HTERT RPE-1 (cell line): ENCODE data around the gene PGLYRP2.

Experiments used
- in situ Hi-C: fragments of 300-500 bp; cut with MboI; formaldehyde crosslinking; loops from 4 replicates; pipeline ENCODE4 v1.14.3; 2020; ENCODE audit warnings: low sequenced_read_pairs

Gene PGLYRP2

DNA sequence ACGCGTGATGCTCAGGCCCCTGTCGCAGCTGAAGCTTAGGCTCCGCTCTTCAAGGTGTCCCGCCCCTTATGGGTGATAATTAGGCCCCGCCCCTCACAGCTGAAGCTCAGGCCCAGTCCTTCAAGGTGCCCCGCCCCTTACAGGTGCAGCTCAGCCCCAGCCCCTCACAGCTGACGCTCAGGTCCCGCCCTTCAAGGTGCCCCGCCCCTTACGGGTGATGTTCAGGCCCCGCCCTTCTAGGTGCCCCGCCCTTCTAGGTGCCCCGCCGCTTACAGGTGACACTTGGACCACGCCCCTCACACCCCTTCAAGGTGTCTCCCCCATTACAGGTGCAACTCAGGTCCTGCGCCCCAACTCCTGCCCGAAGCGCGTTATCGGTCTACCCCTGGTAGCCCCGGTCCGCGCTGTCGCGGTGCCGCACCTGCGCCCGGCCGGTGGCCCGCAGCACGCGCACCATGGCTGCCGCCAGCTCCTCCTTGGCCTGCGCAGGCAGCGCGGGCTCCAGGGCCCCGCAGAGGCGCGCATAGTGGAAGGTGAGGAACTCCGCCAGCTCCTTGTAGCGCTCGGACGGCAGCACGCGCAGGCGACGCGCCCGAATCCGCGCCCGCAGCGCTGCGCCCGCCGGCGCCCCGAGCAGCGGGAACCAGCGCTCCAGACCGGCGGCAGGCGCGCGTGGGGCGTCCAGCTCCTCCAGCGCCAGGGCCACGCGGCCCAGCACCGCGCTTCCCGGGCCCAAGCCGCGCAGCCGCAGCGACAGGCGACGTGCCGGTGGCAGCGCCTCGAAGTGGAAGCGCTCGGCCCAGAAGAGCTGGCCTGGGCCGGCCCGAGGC lies 22.2 kb downstream of the PGLYRP2 start:
- in situ Hi-C loops: no loop called here

GRCh38 chr19:15456441-15456840 lies 22.9 kb downstream of the PGLYRP2 start:
- in situ Hi-C loops: no loop called here

- in situ Hi-C loops: no loop called here
Observed at GRCh38 chr19:15455996-15456395, 23.3 kb downstream of the PGLYRP2 start.

GRCh38 chr19:15453906-15454860 lies 25.1 kb downstream of the PGLYRP2 start:
- in situ Hi-C loops: no loop called here

GRCh38 chr19:15453091-15453578 lies 26.2 kb downstream of the PGLYRP2 start:
- in situ Hi-C loops: no loop called here

- in situ Hi-C loops: no loop called here
Observed at GRCh38 chr19:15452111-15453047, 26.9 kb downstream of the PGLYRP2 start.

- in situ Hi-C loops: no loop called here
Observed at GRCh38 chr19:15450528-15450890, 28.8 kb downstream of the PGLYRP2 start.

DNA sequence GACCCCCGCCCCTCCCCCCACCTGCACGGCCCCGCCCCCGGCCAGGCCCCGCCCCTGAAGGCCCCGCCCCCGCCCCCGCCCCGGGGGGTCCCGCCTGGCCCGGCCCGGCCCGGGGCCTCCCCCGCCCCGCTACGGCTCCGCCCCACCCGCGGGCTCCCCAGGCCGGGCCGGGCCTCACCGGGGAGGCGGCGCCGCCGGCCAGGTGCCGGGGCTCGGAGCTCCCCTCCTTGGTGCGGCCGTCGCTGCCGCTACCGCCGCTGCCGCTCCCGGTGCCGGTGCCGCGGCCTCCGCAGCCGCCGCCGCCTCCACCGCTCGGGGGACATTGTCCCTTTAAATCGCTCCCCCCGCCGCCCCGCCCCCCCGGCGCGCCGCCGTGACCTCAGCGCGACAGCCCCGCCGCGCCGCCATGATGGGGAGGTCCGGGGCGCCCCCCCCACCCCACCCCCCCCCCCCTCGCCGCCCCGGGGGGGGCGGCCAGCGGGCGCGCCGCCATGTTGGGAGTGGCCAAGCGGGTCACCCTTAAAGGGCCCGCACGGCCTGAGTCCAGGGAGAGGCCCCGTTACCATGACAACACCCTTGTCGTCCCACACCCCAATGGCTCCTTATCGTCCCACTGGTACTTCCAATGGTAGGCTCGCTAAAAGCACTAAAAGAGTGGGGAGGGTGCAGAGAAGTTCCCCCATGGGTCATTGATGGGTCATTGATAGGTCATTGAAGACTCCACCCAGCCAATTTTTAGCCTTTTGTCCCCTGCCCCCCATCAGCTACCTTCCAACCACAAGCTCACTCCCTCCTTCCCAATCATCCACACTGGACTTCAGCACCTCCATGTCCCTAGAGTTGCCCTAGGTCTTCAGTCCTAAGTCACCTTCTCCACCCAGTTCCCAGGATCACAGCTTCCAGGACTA lies 29.4 kb downstream of the PGLYRP2 start, which contains the start of gene WIZ:
Gene WIZ (minus strand): TSS at position 337 of the 908 bp plus-strand sequence. CDS start 1,649 bp downstream, outside the sequence.
- in situ Hi-C loops: no loop called here

GRCh38 chr19:15448778-15449619 lies 30.3 kb downstream of the PGLYRP2 start:
- in situ Hi-C loops: no loop called here

- in situ Hi-C loops: no loop called here
Observed at GRCh38 chr19:15448044-15448777, 31.1 kb downstream of the PGLYRP2 start.

DNA sequence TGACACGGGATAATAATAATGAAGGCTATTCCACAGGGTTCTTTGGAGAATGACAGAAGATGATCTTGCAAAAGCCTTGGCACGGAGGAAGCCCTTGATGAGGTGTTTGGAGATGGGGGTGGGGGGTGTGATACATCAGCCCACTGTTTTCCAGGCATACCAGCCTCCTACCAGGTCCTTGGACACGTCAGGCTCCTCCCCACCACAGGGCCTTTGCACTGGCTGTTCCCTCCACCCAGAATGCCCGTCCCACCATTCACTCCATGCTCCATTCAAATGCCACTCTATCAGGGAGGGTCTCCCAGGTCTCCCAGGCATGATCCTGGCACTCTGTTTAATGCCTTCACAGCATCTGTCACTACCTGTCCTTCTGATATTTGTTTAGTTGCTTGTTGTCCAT lies 32.2 kb downstream of the PGLYRP2 start:
- in situ Hi-C loops: no loop called here

- in situ Hi-C loops: no loop called here
Observed at GRCh38 chr19:15445807-15446376, 33.4 kb downstream of the PGLYRP2 start.

- in situ Hi-C loops: no loop called here
Observed at GRCh38 chr19:15445227-15445605, 34.1 kb downstream of the PGLYRP2 start.

- in situ Hi-C loops: no loop called here
Observed at GRCh38 chr19:15444505-15445226, 34.6 kb downstream of the PGLYRP2 start.

DNA sequence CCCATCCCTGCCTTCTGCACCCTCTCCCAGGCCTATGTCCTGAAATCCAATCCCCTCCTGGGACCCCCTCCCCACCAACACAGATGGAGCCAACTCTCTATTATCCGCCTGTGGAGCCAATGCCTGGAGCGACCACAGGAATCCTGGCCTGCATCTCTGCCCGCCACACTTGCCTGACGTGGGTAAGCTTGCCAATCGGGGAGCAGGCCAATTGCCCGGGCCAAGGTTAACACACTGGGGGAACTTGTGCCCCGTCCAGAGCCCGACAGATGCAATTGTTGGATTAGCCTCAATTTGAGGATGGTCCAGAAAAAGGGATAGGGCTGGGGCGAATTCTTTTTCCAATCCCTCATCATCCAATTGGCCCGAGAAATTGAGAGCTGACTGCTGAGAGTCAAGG lies 35.5 kb downstream of the PGLYRP2 start:
- in situ Hi-C loops: no loop called here

- in situ Hi-C loops: no loop called here
Observed at GRCh38 chr19:15443325-15443724, 36.0 kb downstream of the PGLYRP2 start.
